H1 (cell line): ENCODE results near the gene PAK6. TPM values are rescaled to one million over a fixed set of nuclear protein-coding genes. Genes with fewer than 3 reads are reported as not detected.

Source experiments
- JUND ChIP-seq: IDR thresholded peaks from 2 replicates; pipeline ENCODE4 v1.6.1; 2011; ENCODE audit warnings: mild to moderate bottlenecking, improper control_type of control experiment, low read length
- NANOG ChIP-seq: IDR thresholded peaks from 2 replicates; pipeline ENCODE4 v1.6.1; 2011; ENCODE audit warnings: low read length, low read depth, mild to moderate bottlenecking, inconsistent platforms; ENCODE audit not compliant: insufficient read depth, poor library complexity, severe bottlenecking
- PHF8 ChIP-seq: fragments of 200-600 bp; sonication (generic); conservative IDR thresholded peaks from 2 replicates; pipeline ENCODE4 v1.7.1; 2012; ENCODE audit warnings: low read depth, mild to moderate bottlenecking, inconsistent platforms, low read length, moderate library complexity
- POLR2AphosphoS5 ChIP-seq: IDR thresholded peaks from 2 replicates; pipeline ENCODE4 v1.6.1; 2011; ENCODE audit warnings: low read depth, low read length
- SAP30 ChIP-seq: fragments of 300-600 bp; sonication (generic); IDR thresholded peaks from 2 replicates; pipeline ENCODE4 v1.7.1; 2012; ENCODE audit warnings: low read length, moderate library complexity, mild to moderate bottlenecking, inconsistent platforms; ENCODE audit not compliant: insufficient read depth, insufficient replicate concordance
- SP1 ChIP-seq: IDR thresholded peaks from 2 replicates; pipeline ENCODE4 v1.6.1; 2011; ENCODE audit warnings: low read depth, low read length
- TAF1 ChIP-seq: IDR thresholded peaks from 2 replicates; pipeline ENCODE4 v1.6.1; 2011; ENCODE audit warnings: mild to moderate bottlenecking, low read depth, low read length
- polyA plus RNA-seq, 7 experiments: library from polyadenylated mRNA; depleted of rRNA in 3 of 7; stranded (reverse) in 5 of 7; unstranded in 2 of 7; fragments of >200 nt in 5 of 7; fragments of 200-250 nt in 2 of 7; gene quantifications; 1 replicate in 5 of 7; 2 replicates in 1 of 7; 4 replicates in 1 of 7; pipeline versions ENCODE4 v1.2.1 to v1.2.3, GENCODE V29; 2011 to 2013; ENCODE audit warnings: missing spikeins in 2 of 7, mixed read lengths in 2 of 7
- total RNA-seq: library from RNA; stranded (reverse); fragmentation: NEBNext Ultra II Directional; extraction: Animal tissue kit (Norgen Biotek cat#: 25700); gene quantifications from 2 replicates; pipeline ENCODE4 v1.2.1, GENCODE V29; 2021
- TF ChIP-seq, protein P1 (sequence below): IDR thresholded peaks from 2 replicates; pipeline ENCODE4 v1.6.1; 2011; ENCODE audit warnings: low read length, improper control_type of control experiment

Gene PAK6
- total and polyA plus RNA-seq, 2 of the 8 experiments (the other 6 are each of a cell fraction or from before 2014, with no cell fraction given), result 6.9 to 9.4 TPM

DNA sequence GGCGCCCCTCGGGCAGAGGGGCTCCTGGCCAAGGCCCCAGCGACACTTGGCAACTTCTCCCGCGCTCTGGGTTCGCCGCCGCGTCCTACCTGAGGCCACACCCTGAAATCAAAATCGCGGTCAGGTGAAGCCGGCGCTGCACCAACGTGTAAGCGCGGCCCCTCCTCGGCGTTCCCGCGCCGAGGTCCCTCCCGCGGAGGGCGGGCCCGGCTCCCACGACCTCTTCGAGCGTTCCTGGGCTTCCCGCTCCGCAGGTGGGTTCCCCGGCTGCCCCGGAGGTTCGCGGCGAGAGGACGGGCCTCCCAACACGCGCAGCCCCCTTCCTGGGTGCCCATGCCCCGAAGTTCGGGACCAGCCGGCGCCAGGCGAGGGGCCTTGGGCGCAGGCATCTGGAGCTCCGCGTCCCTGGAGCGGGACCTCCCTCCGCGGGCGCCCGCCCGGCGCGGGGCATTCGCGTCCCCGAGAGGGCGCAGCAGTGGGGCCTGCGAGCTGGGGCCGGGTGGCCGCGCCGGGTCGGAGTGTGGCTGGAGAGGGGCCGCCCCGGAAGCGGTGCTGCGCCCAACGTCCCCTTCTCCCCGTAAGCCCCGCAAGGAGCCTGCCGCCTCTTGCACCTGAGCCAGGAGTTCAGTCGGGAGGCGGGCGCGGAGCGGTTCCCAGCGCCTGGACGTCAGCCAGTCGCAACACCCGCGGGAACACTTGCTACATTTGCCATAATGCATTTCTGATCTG, 13.7 kb downstream of the PAK6 start (continued):
- TF ChIP-seq TAF1 (0 out of 2 replicates have a peak, but pooled peaks have one; percentile 15), PHF8 (peak; percentile 40), NANOG (no peak), SP1 (no peak), JUND (no peak), SAP30 (no peak), POLR2AphosphoS5 (no peak)
- TF ChIP-seq, protein P1, sequence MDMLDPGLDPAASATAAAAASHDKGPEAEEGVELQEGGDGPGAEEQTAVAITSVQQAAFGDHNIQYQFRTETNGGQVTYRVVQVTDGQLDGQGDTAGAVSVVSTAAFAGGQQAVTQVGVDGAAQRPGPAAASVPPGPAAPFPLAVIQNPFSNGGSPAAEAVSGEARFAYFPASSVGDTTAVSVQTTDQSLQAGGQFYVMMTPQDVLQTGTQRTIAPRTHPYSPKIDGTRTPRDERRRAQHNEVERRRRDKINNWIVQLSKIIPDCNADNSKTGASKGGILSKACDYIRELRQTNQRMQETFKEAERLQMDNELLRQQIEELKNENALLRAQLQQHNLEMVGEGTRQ, result no peak
